GM19193 (cell line): ENCODE measurements around the gene ARHGAP42.

Experiments used
- POLR2A ChIP-seq: IDR thresholded peaks from 4 replicates; pipeline ENCODE4 v1.6.1; 2011; ENCODE audit not compliant: insufficient read depth, insufficient read length; ENCODE audit errors: extremely low read depth

The ARHGAP42 gene

GRCh38 chr11:100970283-100971164, 283.4 kb downstream of the ARHGAP42 start:
- TF ChIP-seq POLR2A: no peak

DNA sequence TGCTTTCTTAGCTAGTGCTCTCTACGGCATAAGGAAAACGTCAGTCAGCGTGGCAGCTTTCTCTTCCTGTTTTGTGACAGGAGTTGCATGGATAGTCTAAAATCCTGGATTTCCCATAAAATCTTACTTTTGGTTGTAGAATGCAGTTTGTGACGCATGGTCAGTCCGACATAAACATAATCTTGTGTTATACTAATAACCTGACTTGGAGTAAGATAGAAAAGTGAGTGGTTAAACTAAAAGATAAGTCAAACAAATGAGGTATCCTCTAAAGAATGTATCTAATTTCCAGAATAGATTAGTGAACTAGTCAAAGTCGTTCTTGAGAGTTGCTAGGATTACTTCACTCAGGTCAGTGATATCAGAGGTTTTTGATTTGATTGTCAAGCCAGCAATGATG, 285.0 kb downstream of the ARHGAP42 start:
- TF ChIP-seq POLR2A: no peak

DNA sequence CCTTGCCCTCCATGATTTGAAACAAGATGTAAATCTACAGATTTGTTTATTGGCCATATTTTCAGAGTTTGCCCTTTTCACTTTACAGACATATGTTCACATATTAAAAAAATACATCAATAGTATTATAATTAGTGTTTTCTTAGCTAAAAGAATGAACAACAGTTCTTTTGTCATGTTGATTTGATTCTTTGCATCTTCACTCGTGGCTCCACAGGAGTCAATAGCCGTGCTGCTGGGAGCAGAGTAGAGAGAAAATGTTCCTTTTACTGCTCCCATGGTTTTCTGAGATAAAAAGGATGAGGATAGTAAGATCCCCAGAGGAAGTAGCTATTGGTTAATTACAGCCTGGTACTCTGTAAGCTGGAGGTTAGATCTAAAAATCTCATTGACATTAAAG, 291.4 kb downstream of the ARHGAP42 start:
- TF ChIP-seq POLR2A: no peak

GRCh38 chr11:100978939-100979338, 291.9 kb downstream of the ARHGAP42 start:
- TF ChIP-seq POLR2A: no peak

DNA sequence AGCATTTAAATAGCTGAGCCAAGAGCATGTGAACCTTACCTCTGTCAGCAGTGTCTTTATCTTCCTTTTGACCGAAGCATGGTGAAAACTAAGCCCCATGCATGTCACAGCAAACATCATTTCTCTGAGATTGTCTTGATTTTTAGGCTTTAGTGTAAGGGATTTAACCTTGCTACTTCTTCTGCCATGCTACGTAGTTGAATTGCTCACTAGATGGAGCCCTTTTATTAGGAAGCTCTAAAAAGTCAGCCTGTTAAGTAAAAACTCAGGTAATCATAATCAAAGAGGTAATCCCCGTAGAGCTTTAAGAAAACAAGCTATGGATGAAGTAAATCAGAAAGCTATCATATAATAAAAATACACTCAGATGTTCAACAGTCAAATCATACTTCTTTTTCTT, 293.1 kb downstream of the ARHGAP42 start:
- TF ChIP-seq POLR2A: no peak

GRCh38 chr11:100981196-100981824, 294.2 kb downstream of the ARHGAP42 start:
- no peak for TF ChIP-seq POLR2A

- TF ChIP-seq POLR2A: no peak
Measured at GRCh38 chr11:100984668-100985067, 297.6 kb downstream of the ARHGAP42 start.

DNA sequence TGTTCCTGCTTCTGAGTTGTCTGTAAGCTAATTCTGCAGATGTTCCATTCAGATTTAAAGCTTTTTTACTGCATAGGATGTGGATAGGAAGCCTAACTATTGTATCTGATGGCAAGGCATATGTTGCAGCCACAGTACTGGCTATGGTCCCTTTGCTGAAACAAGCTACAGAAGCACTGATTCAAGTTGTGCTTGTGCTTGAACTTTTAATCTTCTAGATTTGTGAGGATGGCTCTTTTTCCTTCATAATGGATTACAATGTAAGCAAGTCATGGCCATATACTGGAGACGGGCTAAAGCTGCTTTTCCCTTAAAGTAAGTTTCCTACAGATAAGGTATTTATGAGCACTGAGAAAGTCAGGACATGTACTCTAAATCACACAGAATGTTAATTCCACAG, 303.8 kb downstream of the ARHGAP42 start:
- TF ChIP-seq POLR2A: no peak

DNA sequence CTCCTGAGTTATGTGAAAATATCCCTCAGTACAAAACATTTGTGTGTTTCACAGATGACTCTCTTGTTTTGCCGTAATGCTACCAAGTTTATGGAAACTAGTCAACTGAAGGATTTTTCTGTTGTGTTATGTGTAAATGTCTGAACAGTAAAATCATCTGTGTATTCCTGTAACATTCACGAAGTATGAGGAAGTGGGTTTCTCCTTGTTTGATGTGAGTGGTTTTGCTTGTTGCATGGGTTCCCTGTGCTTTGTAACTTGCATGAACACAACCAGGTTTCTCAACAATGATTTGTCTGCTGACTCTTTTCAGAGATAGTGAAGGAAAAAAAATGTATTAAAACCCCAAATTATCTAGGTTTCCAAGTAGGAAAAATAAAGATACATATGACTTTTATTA, 304.5 kb downstream of the ARHGAP42 start:
- TF ChIP-seq POLR2A: no peak

DNA sequence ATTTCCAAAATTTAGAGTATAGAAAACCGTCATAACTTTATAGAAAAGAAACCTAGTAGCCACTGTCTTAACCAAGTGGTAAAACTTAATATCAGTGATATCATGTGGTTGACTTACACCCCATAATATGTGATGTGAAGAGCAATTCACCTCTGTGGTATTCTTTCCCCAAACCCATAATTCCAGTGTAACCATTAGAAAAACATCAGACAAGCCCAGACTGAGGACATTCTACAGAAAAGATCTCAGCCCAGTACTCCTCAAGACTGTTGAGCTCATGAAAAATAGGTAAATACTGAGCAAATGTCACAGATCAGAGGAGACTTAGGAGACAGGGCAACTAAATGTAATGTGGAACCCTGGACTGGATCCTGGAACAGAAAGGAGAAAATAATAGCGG, 307.9 kb downstream of the ARHGAP42 start:
- TF ChIP-seq POLR2A: no peak

DNA sequence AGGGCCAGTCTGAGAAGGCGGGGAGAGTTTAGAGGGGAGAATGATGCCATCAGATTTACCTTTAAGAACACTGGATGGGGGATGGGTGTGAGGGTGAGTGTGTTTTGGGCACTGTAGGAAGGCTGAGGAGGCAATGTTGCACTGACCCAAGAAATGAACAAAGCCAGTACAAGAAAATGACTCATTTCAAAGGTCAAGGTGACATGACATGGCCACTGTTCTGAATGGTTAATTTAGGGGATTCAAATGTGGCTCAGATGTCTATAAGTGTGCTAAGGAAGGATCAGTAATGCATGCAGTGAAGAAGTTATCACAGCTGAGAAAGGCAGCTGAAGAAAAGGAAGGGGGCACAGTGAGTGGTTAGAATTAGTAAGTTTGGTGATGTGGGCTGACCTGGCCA, 312.7 kb downstream of the ARHGAP42 start:
- TF ChIP-seq POLR2A: no peak

GRCh38 chr11:101003468-101003867, 316.4 kb downstream of the ARHGAP42 start:
- TF ChIP-seq POLR2A: no peak

DNA sequence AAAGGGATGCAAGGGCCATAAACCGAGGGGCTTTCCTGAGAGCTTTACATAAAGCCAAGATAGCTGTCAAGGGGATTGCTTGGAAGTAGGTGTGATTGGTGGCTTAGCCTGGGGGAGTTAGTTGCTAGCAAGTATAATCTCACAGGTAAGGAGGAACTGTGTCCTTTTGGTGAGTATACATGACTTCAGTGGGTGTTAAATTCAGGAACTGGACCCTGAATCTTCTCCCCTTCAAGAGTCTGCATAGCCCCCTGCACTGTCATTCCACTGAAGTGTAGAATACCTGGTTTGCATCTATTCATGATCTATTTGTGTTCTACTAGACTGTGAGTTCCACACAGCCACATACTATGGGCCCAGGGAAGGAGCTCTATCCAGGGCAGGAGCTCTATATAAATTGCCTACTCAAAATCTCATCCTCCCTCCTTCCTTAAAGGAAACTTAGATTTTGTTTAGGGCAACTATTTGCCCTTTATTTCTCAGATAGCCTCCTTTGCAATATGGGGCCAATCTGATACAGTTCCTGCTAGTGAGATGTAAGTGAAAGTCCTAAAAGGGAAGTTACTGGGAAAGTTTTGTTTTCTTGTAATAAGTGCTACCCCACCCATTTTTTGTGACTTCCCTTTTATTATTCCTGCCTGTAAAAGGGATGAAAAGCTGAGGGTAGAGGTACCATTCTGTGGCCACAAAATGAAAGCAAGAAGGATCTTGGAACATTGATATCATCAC, 322.0 kb downstream of the ARHGAP42 start:
- no peak for TF ChIP-seq POLR2A

- TF ChIP-seq POLR2A: no peak
Measured at GRCh38 chr11:101009690-101010055, 322.6 kb downstream of the ARHGAP42 start.

DNA sequence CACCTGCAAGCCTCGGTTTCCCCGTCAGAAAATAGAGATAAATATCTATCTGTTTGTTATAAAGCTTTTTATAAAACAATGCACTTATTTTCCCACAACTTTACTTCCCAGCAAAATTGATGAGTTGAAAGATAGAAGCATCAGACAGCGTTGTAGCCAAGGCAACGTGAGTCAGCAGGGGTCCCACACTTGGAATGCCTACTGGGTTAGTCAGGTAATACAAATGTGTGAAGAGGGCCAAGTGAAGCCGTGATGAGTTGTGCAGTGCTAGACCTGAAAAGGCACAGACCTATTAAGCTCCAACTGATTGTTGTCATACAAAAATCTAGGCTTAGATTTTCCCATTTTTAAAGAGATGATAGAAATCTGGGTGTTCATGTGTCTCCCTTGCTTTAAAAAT, 323.8 kb downstream of the ARHGAP42 start:
- no peak for TF ChIP-seq POLR2A
